Right lobe of liver (tissue), 6 donors: ENCODE measurements around the gene PCSK4. TPM values are rescaled to one million over a fixed set of nuclear protein-coding genes. Genes with fewer than 3 reads are reported as not detected.
"Not testable (repeated sequence)": the region's sequence is repeated elsewhere in the genome, so short reads cannot be mapped to it uniquely, and the experiment has no call there.

Source experiments
- ATAC-seq, 4 donors: fragments of 200-7000 bp; cut with Tn5 transposase; one replicate each; pipeline ENCODE4 v1.9.1; 2020; ENCODE audit warnings: mild to moderate bottlenecking in 4 of 4, moderate library complexity in 4 of 4
- DNase-seq, 3 donors: peaks; one replicate each; pipeline ENCODE4 v3.0.0-alpha.2; 2020
- H3K27ac ChIP-seq, 3 donors: fragments of 200-600 bp; one replicate each; pipeline ENCODE4 v1.8.0; 2022
- H3K27me3 ChIP-seq, 2 donors: fragments of 200-600 bp; one replicate each; pipeline ENCODE4 v1.8.0; 2022
- H3K36me3 ChIP-seq, 4 donors: fragments of 200-600 bp; sonication (generic) in 1 of 4; one replicate each; pipeline versions ENCODE4 v1.5.1 to v1.8.0; 2017 to 2022; ENCODE audit warnings: control low read depth in 1 of 4
- H3K4me1 ChIP-seq, 4 donors: fragments of 200-600 bp; sonication (generic) in 1 of 4; one replicate each; pipeline versions ENCODE4 v1.5.1 to v1.8.0; 2017 to 2022; ENCODE audit warnings: control low read depth in 1 of 4
- H3K4me3 ChIP-seq, 3 donors: fragments of 200-600 bp; one replicate each; pipeline ENCODE4 v1.8.0; 2022
- H3K9me3 ChIP-seq, 4 donors: fragments of 200-600 bp; sonication (generic) in 1 of 4; one replicate each; pipeline versions ENCODE4 v1.5.1 to v1.8.0; 2017 to 2022; ENCODE audit warnings: control low read depth in 1 of 4
- POLR2A ChIP-seq: fragments of 450-650 bp; IDR thresholded peaks from one replicate; pipeline ENCODE4 v1.6.1; 2017; ENCODE audit warnings: antibody characterized with exemption, mild to moderate bottlenecking
- WGBS: methylation state at CpG from one replicate; pipeline ENCODE4 v1.1.6; 2018; ENCODE audit warnings: low coverage, low lambda C conversion rate; ENCODE audit not compliant: insufficient coverage; ENCODE audit errors: missing lambda C conversion rate; 5-methylcytosine and 5-hydroxymethylcytosine counted together
- intact Hi-C, 2 donors: fragments of 100-400 bp; cut with DNase I; formaldehyde crosslinking; loops; one replicate each; pipeline versions ENCODE4 v1.11.2 to v1.14.1; 2022
- total RNA-seq, 6 experiments: library from RNA; depleted of rRNA in 2 of 6; stranded (reverse); fragments of >200 nt in 2 of 6; fragmentation: NEBNext Ultra II Directional in 3 of 6; extraction: Animal tissue kit (Norgen Biotek cat#: 25700) in 3 of 6; gene quantifications; one replicate each; pipeline versions ENCODE4 v1.1.0 to v1.2.4, GENCODE V29; 2016 to 2023
- TF ChIP-seq, protein P1 (sequence below), 4 donors: fragments of 200-600 bp in 3 of 4; fragments of 450-650 bp in 1 of 4; IDR thresholded peaks; one replicate each; pipeline versions ENCODE4 v1.5.1 to v1.8.0; 2016 to 2022; ENCODE audit warnings: antibody characterized with exemption in 4 of 4, mild to moderate bottlenecking in 2 of 4
- donor health status: DM: no; HTN: yes; CAD: no.
- donor health status: DM: no; HTN: no; CAD: no.
- donor health status: DM: no; HTN: no; CAD: no.
- donor health status: DM: no; HTN: yes; CAD: no.
- donor health status: DM: no; HTN: yes; CAD: no.

PCSK4 gene
- total RNA-seq, 6 experiments from 2014 or later: 2.0 to 8.0 (median 3.6) TPM

DNA sequence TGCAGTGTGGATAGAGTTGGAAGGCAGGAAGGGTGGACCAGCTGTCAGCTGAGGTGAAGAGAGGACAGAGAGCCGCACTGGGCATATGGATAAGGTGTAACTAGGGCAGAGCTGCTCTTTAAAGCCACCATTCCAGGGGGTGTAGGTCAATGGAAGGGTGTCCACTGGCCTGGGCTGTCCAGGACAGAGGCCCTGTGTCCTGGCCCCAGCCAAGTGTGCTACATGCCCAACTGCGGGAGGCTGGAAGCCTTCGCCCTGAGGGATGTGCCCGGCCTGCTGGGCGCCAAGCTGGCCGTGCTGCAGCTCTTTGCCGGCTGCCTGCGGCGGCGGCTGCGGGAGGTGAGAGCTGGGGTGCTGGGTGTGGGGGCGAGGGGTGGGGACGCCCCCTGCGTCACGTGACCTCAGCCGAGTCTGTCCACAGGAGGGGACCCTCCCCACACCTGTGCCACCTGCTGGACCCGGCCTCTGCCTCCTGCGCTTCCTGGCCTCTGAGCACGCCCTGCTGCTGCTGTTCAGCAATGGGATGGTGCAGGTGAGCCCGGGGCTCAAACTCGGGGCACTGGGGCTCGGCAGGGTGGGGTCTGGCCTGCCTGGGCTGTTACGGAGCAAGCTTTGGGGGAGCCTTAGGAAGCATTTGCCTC, 43.5 kb upstream of the PCSK4 start:
- DNase-seq: no peak
- TF ChIP-seq POLR2A: no peak
- TF ChIP-seq, protein P1, sequence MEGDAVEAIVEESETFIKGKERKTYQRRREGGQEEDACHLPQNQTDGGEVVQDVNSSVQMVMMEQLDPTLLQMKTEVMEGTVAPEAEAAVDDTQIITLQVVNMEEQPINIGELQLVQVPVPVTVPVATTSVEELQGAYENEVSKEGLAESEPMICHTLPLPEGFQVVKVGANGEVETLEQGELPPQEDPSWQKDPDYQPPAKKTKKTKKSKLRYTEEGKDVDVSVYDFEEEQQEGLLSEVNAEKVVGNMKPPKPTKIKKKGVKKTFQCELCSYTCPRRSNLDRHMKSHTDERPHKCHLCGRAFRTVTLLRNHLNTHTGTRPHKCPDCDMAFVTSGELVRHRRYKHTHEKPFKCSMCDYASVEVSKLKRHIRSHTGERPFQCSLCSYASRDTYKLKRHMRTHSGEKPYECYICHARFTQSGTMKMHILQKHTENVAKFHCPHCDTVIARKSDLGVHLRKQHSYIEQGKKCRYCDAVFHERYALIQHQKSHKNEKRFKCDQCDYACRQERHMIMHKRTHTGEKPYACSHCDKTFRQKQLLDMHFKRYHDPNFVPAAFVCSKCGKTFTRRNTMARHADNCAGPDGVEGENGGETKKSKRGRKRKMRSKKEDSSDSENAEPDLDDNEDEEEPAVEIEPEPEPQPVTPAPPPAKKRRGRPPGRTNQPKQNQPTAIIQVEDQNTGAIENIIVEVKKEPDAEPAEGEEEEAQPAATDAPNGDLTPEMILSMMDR (IDR thresholded peaks at IDR 0.05): no peak
- Histone ChIP-seq H3K4me1 (no peaks in the 10 kb centered on the region), H3K27me3 (no peaks in the 10 kb centered on the region), H3K4me3 (no peak overlapping the region), H3K27ac (no peak overlapping the region), H3K9me3 (no peaks in the 10 kb centered on the region), H3K36me3 (no peaks in the 10 kb centered on the region)
- WGBS: no CpG with 5 or more reads among the region's 23 CpGs
- peak in 1 of 4 donors; percentile 18 for ATAC-seq
- intact Hi-C loops: no loop called here

DNA sequence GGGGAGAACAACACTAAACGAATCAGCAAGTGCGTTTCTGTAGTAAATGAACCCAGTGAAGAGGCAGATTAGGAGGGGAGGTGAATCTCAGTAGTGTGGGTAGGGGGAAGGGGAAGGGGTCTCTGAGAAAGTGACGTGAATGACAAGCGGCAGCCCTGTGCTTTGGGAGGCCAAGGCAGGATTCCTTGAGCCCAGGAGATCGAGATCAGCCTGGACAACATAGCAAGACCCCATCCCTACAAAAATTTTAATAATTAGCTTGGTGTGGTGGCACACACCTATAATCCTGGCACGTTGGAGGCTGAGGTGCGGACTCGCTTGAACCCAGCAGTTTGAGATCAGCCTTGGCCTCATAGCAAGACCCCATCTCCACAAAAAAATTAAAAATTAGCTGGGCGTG, 41.9 kb upstream of the PCSK4 start:
- H3K27ac ChIP-seq: no peak overlapping the region
- 84% methylated on average over 9 of the region's 9 CpGs for WGBS
- H3K4me3 ChIP-seq: no peak overlapping the region
- ATAC-seq (no peak), DNase-seq (no peak)
- no peaks in the 10 kb centered on the region for H3K9me3 ChIP-seq
- H3K36me3 ChIP-seq: no peaks in the 10 kb centered on the region
- intact Hi-C loops: no loop called here
- TF ChIP-seq, protein P1 (IDR thresholded peaks at IDR 0.05): no peak
- TF ChIP-seq POLR2A: no peak
- no peaks in the 10 kb centered on the region for H3K27me3 ChIP-seq
- no peaks in the 10 kb centered on the region for H3K4me1 ChIP-seq

DNA sequence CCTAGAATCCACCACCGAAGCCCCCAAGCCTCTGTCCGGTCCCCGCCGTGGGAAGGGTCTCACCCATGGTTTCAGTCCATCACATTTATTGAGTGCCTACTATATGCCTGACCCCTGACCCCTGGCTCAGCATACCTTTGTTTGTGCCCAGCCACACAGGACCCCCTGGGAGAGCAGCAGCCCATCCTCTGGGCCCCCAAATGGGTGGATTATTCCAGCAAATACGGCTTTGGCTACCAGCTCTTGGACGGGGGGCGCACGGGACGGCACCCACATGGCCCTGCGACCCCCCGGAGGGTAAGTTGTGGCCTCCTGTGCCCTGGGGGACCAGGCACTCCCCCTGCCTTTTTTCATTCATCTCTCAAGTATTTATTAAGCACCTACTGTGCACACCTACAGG, 41.4 kb upstream of the PCSK4 start:
- ATAC-seq: no peak
- no peak for DNase-seq
- H3K4me3 ChIP-seq: no peak overlapping the region
- intact Hi-C loops: no loop called here
- H3K27me3 ChIP-seq: no peaks in the 10 kb centered on the region
- H3K4me1 ChIP-seq: no peaks in the 10 kb centered on the region
- 78% methylated on average over 6 of the region's 11 CpGs for WGBS
- no peak overlapping the region for H3K27ac ChIP-seq
- TF ChIP-seq POLR2A: no peak
- TF ChIP-seq, protein P1 (IDR thresholded peaks at IDR 0.05): no peak
- no peaks in the 10 kb centered on the region for H3K36me3 ChIP-seq
- H3K9me3 ChIP-seq: no peaks in the 10 kb centered on the region

DNA sequence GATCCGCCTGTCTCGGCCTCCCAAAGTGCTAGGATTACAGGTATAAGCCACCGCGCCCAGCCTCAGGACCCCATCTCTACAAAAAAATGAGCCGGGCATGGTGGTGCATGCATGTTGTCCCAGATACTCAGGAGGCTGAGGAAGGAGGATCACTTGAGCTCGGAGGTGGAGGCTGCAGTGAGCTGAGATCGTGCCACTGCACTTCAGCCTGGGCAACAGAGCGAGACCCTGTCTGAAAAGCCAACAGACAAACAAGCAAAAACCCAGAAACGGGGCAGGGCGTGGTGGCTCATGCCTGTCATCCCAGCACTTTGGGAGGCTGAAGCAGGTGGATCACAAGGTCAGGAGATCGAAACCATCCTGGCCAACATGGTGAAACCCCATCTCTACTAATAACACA, 40.7 kb upstream of the PCSK4 start:
- ATAC-seq, H3K36me3 ChIP-seq, H3K4me1 ChIP-seq, intact Hi-C loops, H3K27ac ChIP-seq, DNase-seq, H3K27me3 ChIP-seq, H3K4me3 ChIP-seq, H3K9me3 ChIP-seq: not testable (repeated sequence)
- WGBS: 88% methylated on average over 3 of the region's 11 CpGs

DNA sequence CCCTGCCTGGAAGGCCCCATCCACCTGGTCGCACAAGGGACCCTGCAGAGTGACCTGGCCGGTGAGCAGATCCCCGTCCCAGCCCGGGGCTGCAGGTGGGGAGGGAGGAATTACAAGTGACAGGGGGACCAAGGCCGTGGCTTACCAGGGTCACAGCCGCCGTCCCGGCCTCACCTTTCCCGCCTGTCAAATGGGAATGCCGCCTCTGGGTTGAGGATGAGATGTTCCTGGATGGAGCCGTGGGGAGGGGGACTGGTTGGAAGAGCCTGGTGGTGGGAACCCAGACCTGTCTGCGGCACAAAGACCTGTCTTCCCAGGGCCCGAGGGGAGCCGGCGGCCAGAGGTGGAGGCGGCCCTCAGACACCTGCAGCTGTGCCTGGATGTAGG, 39.3 kb upstream of the PCSK4 start:
- intact Hi-C loops: no loop called here
- no peak overlapping the region for H3K4me3 ChIP-seq
- TF ChIP-seq, protein P1 (IDR thresholded peaks at IDR 0.05): no peak
- no peak for TF ChIP-seq POLR2A
- WGBS: no CpG with 5 or more reads among the region's 16 CpGs
- no peaks in the 10 kb centered on the region for H3K4me1 ChIP-seq
- DNase-seq (no peak), ATAC-seq (no peak)
- H3K27me3 ChIP-seq: no peaks in the 10 kb centered on the region
- H3K36me3 ChIP-seq: no peaks in the 10 kb centered on the region
- H3K27ac ChIP-seq: no peak overlapping the region
- no peaks in the 10 kb centered on the region for H3K9me3 ChIP-seq
